ENCODE results near the gene ZNF236.
A peak's percentile ranks its signal among the peaks of the same experiment; 100 is the strongest.

ZNF236 gene

DNA sequence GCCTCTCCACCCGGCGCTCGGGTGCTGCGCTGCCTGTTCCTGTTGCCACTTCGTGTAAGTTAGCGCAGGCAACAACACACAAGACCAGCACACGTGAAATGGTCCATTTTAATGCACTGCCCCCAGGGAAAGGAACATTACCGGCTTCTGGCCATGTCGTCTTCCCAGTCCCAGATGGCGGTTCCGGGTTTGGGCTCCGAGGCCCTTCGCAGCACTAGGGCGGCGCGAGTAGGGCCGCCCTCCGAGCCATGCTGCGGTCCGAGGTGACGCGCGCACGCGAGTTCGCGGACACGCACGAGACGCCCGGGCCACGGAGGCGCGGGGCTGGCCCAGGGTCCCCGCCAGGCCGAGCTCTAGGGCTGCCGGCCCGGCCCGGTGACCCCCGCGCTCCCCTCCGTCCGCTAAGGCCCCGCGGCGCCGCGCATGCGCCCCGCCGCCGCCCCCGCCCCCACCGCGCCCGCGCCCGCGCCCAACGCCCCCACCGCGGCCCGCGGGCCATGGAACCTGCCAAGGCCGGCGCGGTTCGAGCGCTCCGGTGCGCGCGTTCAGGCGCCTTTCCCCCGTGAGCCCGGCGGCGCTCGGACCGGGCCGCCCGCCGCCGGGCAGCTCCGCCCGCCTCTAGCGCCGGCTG is 367 bp upstream of the ZNF236 start:
- peak; percentile 89 for DNase-seq

GRCh38 chr18:76823161-76823538 is 793 bp downstream of the ZNF236 start:
- DNase-seq, result no peak

DNA sequence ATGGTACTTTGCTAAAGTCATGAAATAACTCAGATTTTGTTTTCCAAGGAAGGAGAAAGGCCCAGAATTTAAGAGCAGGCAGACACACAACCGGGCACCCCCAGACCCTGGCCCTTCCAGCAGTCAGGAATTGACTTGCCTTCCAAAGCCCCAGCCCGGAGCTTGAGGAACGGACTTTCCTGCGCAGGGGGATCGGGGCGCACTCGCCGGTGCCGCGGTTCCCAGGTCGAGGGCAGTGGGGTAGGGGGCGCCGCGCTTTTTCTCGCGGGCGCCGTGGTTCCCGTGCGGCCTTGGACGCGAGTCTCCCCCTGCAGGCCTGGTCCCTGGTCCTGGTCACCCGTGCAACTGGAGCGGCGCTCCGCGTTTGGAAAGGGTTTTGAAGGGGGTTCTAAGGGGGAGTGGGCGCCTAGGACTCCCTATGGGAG is 1.2 kb downstream of the ZNF236 start:
- DNase-seq, result peak; percentile 59

GRCh38 chr18:76824145-76824676 is 1.9 kb downstream of the ZNF236 start:
- DNase-seq, result peak; percentile 54

DNA sequence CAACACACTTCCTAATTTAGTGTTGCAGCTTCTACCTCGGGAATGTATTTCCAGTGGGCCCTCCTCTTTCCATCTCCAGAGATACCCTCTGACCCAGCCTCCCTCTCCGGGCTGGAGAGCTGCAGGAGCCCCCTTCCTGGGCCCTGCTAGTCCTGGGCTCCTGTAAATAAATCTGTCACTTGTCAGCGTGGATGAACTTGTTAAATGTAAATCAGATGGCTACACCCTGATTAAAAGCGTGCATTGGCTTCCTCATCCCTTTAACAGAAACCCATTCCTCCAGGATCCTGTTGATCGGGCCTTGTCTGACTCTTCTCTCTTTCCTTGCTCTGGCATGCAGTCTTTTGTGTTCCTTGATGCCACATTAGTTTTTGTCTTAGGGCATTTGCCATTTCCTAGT is 2.4 kb downstream of the ZNF236 start:
- DNase-seq, result no peak

DNA sequence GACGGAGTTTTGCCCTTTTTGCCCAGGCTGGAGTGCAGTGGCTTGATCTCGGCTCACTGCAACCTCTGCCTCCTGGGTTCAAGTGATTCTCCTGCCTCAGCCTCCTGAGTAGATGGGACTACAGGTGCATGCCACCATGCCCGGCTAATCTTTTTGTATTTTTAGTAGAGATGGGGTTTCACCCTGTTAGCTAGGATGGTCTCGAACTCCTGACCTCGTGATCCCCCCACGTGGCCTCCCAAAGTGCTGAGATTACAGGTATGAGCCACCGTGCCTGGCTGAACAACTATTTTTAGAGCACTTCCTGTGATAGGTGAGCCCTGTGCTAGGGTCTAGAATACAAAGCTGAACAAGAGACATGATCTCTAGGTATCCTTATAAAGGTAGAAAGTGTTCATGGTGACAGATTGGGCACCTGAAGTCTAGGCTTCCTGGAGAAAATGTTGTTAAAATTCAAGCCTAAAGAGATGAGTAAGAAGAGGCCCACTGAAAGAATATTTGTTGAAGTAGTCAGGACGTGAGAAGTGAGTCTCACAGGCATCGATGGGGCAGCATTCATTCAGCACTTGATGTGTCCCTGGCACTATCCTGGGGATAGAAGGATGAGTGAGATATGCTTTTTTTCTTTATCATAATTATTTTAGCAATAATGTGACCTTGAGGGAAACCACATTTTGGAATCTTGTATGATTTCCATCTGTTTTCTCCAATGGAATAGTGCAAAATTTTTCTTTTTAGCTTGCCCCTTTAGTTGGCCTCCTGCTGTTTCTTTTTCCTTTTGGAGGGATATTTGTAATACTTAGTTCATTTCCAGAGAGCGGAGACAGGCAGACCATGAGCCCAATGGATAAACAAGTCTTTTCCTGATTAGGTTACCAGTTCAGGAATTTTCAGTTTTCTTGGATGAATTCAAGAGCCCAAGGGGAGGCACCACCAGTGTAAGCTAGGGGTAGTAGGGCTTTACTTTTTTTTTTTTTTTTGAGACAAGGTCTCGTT is 5.1 kb downstream of the ZNF236 start:
- peak; percentile 47 for DNase-seq

- DNase-seq, result no peak
Measured at GRCh38 chr18:76834379-76834778, 12.0 kb downstream of the ZNF236 start.

DNA sequence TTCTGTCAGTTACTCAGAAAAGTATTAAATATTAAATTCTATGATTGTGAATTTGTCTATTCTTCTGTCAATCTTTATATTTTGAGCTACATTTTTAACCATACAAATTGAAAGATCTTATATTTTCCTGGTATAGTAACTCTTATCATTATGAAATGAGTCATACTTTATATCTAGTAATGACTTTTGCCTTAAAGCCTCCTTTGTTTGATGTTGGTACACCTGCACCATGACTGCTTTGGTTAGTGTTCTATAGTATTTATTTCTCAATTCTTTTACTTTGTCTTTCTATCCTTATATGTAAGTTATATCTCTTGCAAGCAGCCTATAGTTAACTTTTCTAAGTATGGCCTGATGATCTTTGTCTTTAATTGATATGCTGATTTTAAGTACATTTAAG is 13.0 kb downstream of the ZNF236 start:
- no peak for DNase-seq

DNA sequence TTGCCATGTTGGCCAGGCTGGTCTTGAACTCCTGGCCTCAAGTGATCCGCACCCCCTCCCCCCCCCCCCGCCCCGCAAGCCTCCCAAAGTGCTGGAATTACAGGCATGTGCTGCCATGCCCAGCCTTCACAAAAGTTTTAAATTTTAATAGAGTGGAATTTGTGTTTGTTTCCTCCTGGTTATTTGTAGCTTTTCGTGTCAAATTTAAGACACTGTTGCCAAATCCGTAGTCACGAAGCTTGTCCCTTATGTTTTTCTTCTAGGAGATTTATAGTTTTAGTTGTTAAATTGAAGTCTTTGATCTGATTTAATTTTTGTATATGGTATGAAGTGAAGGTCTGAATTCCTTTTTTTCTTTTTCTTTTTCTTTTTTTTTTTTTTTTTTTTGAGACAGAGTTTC is 14.7 kb downstream of the ZNF236 start:
- DNase-seq, result no peak

DNA sequence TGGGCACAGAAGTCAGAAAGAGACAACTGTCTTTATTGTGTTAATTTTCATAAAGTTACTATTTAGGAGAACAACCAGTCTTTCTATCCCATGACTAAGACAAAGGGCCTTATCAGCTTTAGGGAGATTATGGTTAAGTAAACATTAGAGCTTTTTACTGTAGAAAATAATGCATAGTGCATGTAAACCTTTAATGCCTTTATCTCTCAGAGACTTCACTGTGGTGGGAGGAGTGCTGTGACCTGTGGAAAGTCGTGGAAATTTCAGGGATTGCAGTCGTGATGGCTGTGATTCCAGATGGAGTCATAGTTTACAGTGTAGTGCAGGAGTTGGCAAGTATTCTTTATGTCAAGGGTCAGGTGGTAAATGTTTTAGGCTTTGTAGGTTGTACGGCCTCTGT is 15.8 kb downstream of the ZNF236 start:
- no peak for DNase-seq

DNA sequence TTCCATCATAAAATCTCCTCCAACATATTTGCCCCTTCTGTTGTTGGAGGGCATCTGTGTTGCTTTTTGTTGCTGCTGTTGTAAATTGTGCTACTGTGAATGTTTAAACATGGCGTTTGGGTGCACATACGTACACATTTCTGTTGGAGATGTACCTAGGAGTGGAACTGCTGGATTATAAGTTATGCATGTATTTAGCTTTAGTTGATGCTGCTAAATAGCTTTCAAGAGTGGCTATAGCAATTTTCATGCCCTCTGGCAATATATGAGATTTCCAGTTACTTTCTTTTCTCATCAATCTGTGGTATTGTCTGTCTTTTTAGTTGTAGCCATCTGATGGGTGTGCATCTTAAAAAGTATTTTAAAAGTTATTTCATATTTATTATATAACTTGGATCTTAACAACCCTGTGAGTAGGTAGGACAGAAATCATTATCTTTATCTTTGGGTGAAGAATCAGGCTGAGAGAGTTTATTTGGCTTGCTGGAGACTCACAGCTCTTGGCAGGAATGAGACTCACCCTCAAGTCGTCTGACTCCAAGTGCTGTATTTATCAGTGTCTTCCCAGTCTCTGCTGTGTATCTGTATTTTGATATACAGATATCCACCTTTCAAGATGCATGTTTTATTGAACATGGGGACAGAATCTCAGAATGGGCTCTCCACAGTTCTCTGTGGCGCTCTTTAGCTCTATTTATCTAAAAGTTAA is 16.9 kb downstream of the ZNF236 start:
- no peak for DNase-seq

GRCh38 chr18:76842837-76843530 is 20.6 kb downstream of the ZNF236 start:
- no peak for DNase-seq

GRCh38 chr18:76844144-76844543 is 21.8 kb downstream of the ZNF236 start:
- no peak for DNase-seq

DNA sequence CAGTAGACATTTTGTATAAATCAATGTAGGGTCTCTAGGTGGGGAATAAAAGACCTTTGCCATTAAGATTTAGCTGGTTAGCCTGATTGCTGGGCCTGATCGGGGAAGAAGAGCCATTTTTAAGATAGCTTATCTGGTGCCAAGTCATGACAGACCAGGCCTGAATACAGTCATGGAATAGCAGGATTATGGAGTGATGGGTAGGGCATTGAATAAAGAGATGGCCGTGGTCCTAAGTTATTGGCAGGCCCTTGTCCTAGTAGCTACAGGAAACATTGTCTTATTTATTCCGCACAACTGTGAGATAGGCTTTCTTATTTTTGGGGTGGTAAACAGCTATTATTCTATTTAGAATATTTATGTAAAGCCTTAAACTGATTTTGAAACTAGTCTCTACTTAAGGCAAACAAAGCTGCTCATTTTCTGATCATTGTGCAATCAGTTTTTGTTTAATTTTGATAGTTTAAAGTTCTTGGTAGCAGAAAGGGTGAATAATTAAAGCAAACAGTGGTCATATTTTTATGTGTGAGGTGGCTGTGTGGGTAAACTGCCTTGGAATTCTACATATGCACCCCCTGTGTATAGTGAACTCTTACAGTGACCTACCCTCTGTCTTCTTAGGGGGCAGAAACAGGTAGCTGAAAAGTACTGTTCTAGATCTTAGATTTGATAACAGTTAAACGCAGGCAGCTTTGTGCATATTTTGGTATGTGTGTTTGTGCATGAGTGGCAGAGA is 22.6 kb downstream of the ZNF236 start:
- no peak for DNase-seq

- DNase-seq, result no peak
Measured at GRCh38 chr18:76846217-76846616, 23.9 kb downstream of the ZNF236 start.

DNA sequence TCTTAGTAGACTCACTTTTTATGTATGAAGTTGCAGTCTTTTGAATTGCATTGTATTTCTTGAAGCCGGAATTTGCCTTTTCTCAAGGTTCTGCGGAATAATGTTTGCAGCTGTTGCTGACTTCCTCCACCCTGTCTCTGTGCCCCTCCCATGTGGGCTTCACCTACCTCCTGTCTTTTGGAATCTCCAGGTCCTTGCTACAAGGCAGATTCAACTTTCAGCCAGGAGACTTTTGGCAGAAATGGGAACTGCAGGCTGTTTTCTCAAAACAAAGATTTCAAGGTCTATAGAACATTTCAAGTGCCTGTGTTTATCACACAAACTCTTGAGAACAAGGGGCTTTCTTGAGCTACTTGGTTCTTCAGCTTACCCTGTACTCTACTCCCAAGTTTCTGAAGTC is 25.6 kb downstream of the ZNF236 start:
- DNase-seq, result no peak

GRCh38 chr18:76850112-76850511 is 27.8 kb downstream of the ZNF236 start:
- DNase-seq, result no peak

GRCh38 chr18:76855594-76855993 is 33.2 kb downstream of the ZNF236 start:
- DNase-seq, result no peak

DNA sequence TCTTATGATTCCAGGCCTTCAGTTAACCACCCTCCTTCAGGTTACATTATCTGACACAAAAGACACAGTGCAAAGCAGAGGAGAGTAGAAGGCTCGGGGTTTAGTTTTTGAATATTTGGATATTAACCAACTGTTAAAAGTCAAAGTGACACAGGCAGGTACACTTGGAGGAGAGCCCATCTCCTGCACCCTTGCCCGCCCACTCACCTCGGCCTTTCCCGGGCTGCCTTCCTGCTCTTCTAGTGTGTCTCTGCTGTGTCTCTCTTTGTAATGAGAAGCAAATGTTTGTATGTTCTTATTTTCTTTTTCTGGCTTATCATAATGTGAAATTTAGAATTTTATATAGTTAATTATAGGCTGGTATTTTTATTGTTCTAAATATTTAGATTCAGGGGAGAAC is 35.1 kb downstream of the ZNF236 start:
- no peak for DNase-seq

- DNase-seq, result no peak
Measured at GRCh38 chr18:76859474-76860339, 37.4 kb downstream of the ZNF236 start.

GRCh38 chr18:76860411-76860810 is 38.1 kb downstream of the ZNF236 start:
- DNase-seq, result no peak
